Occipital lobe (tissue), 2 donors: ENCODE results near the gene GLRX. TPM values are rescaled to one million over a fixed set of nuclear protein-coding genes. Genes with fewer than 3 reads are reported as not detected.
A peak's percentile ranks its signal among the peaks of the same experiment; 100 is the strongest.
"Not testable (repeated sequence)": the region's sequence is repeated elsewhere in the genome, so short reads cannot be mapped to it uniquely, and the experiment has no call there.

ENCODE experiments used
- DNase-seq: peaks from one replicate; lab custom pipeline; 2025; lab: John Stamatoyannopoulos, UW
- total RNA-seq: library from RNA; depleted of rRNA; stranded (reverse); fragments of >200 nt; gene quantifications from one replicate; pipeline ENCODE4 v1.2.3, GENCODE V29; 2014

The GLRX gene
- total RNA-seq, 1 donor from 2014 or later: 9.8 TPM

GRCh38 chr5:95852567-95852966, 30.0 kb upstream of the GLRX start:
- no peak for DNase-seq

- DNase-seq: not testable (repeated sequence)
Observed at GRCh38 chr5:95851141-95851540, 28.6 kb upstream of the GLRX start.

GRCh38 chr5:95850391-95850894, 27.9 kb upstream of the GLRX start:
- DNase-seq: no peak

GRCh38 chr5:95848701-95849100, 26.2 kb upstream of the GLRX start:
- no peak for DNase-seq

- DNase-seq: no peak
Observed at GRCh38 chr5:95847261-95847592, 24.7 kb upstream of the GLRX start.

- DNase-seq: peak; percentile 46
Observed at GRCh38 chr5:95846554-95847260, 24.2 kb upstream of the GLRX start.

GRCh38 chr5:95845391-95845790, 22.9 kb upstream of the GLRX start:
- no peak for DNase-seq

GRCh38 chr5:95843733-95844223, 21.3 kb upstream of the GLRX start:
- DNase-seq: no peak

- DNase-seq: no peak
Observed at GRCh38 chr5:95842854-95843544, 20.5 kb upstream of the GLRX start.

- no peak for DNase-seq
Observed at GRCh38 chr5:95841914-95842812, 19.6 kb upstream of the GLRX start.

- no peak for DNase-seq
Observed at GRCh38 chr5:95840956-95841705, 18.6 kb upstream of the GLRX start.

- DNase-seq: no peak
Observed at GRCh38 chr5:95839658-95840057, 17.1 kb upstream of the GLRX start.

- no peak for DNase-seq
Observed at GRCh38 chr5:95838556-95838955, 16.0 kb upstream of the GLRX start.

GRCh38 chr5:95838001-95838520, 15.5 kb upstream of the GLRX start:
- peak; percentile 18 for DNase-seq

GRCh38 chr5:95837492-95837891, 15.0 kb upstream of the GLRX start:
- no peak for DNase-seq

- not testable (repeated sequence) for DNase-seq
Observed at GRCh38 chr5:95836971-95837370, 14.4 kb upstream of the GLRX start.

GRCh38 chr5:95836544-95836943, 14.0 kb upstream of the GLRX start:
- DNase-seq: no peak

GRCh38 chr5:95835682-95836385, 13.3 kb upstream of the GLRX start:
- no peak for DNase-seq

GRCh38 chr5:95832664-95833063, 10.1 kb upstream of the GLRX start:
- no peak for DNase-seq

- DNase-seq: no peak
Observed at GRCh38 chr5:95830226-95830625, 7.7 kb upstream of the GLRX start.
